H1 (cell line): ENCODE results near the gene SMR3A. TPM values are rescaled to one million over a fixed set of nuclear protein-coding genes. Genes with fewer than 3 reads are reported as not detected.

Experiments
- KDM4A ChIP-seq: IDR thresholded peaks from one replicate; pipeline ENCODE4 v1.7.1; 2012; ENCODE audit warnings: low read depth, mild to moderate bottlenecking, moderate library complexity, low read length, inconsistent platforms; ENCODE audit not compliant: severe bottlenecking
- SIN3A ChIP-seq, 2 experiments: IDR thresholded peaks in 1 of 2; conservative IDR thresholded peaks in 1 of 2; 2 replicates each; pipeline ENCODE4 v1.6.1; 2011 to 2012; ENCODE audit warnings: low read length in 2 of 2, improper control_type of control experiment in 1 of 2, low read depth in 1 of 2, mild to moderate bottlenecking in 1 of 2
- SP1 ChIP-seq: IDR thresholded peaks from 2 replicates; pipeline ENCODE4 v1.6.1; 2011; ENCODE audit warnings: low read depth, low read length
- YY1 ChIP-seq: IDR thresholded peaks from 2 replicates; pipeline ENCODE4 v1.6.1; 2011; ENCODE audit warnings: low read depth, mild to moderate bottlenecking, low read length
- polyA plus RNA-seq, 7 experiments: library from polyadenylated mRNA; depleted of rRNA in 3 of 7; stranded (reverse) in 5 of 7; unstranded in 2 of 7; fragments of >200 nt in 5 of 7; fragments of 200-250 nt in 2 of 7; gene quantifications; 1 replicate in 5 of 7; 2 replicates in 1 of 7; 4 replicates in 1 of 7; pipeline versions ENCODE4 v1.2.1 to v1.2.3, GENCODE V29; 2011 to 2013; ENCODE audit warnings: missing spikeins in 2 of 7, mixed read lengths in 2 of 7
- total RNA-seq: library from RNA; stranded (reverse); fragmentation: NEBNext Ultra II Directional; extraction: Animal tissue kit (Norgen Biotek cat#: 25700); gene quantifications from 2 replicates; pipeline ENCODE4 v1.2.1, GENCODE V29; 2021

SMR3A gene
- total and polyA plus RNA-seq, 2 of the 8 experiments (the other 6 are each of a cell fraction or from before 2014, with no cell fraction given): not detected

DNA sequence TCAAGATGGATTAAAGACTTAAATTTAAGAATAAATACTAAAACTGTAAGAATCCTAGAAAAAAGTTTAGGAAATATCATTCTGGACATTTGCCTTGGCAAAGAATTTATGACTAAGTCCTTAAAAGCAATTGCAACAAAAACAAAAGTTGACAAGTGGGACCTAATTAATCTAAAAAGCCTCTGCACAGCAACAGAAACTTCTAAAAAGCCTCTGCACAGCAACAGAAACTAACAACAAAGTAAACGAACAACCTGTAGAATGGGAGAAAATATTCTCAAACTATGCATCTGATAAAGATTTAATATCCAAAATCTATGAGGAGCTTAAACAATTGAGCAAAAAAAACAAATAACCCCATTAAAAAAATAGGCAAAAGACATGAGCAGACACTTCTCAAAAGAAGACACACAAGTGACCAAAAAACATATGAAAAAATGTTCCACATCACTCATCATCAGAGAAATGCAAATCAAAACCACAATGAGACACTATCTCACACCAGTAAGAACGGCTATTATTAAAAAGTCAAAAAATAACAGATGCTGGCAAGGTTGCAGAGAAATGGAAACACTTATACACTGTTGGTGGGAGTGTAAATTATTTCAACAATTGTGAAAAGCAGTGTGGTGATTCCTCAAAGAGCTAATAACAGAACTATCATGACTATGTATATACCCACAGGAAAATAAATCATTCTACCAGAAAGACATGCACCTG lies 31.7 kb downstream of the SMR3A start (continued):
- no peak for TF ChIP-seq SIN3A (conservative IDR thresholded peaks at IDR 0.05 in 1 of 2, IDR thresholded peaks at IDR 0.05 in 1 of 2; ENCODE audit: low read depth in 1 of 2, low read length in 2 of 2)
- no peak for TF ChIP-seq KDM4A
- no peak for TF ChIP-seq YY1
- no peak for TF ChIP-seq SP1
